Body of pancreas (tissue), 4 donors: ENCODE data around the gene DYNC1I1. TPM values are rescaled to one million over a fixed set of nuclear protein-coding genes. Genes with fewer than 3 reads are reported as not detected.

ENCODE experiments used
- ATAC-seq: fragments of 150-250 bp; one replicate; pipeline ENCODE4 v1.9.1; 2016
- DNase-seq, 4 donors: peaks; one replicate each; pipeline ENCODE4 v3.0.0-alpha.2; 2019
- H3K27ac ChIP-seq, 4 donors: fragments of 200-600 bp; sonication (generic); 1 replicate in 3 of 4; 2 replicates in 1 of 4; pipeline versions ENCODE4 v1.5.1 to v1.6.1; 2016 to 2019; ENCODE audit warnings: mild to moderate bottlenecking in 1 of 4, mixed read lengths in 1 of 4, moderate library complexity in 1 of 4
- H3K27me3 ChIP-seq, 2 donors: fragments of 200-600 bp; sonication (generic); one replicate each; pipeline ENCODE4 v1.6.0; 2016; ENCODE audit warnings: mild to moderate bottlenecking in 1 of 2
- H3K36me3 ChIP-seq, 2 donors: fragments of 200-600 bp; sonication (generic); replicated peaks in 1 of 2; 2 replicates each; pipeline ENCODE4 v1.5.1; 2016; ENCODE audit warnings: low read depth in 2 of 2; ENCODE audit not compliant: insufficient read depth in 1 of 2
- H3K4me1 ChIP-seq: fragments of 200-600 bp; sonication (generic); one replicate; pipeline ENCODE4 v1.6.0; 2016
- H3K4me3 ChIP-seq, 2 donors: fragments of 200-600 bp; sonication (generic); 1 replicate in 1 of 2; 2 replicates in 1 of 2; pipeline ENCODE4 v1.5.1; 2016 to 2019
- H3K9me3 ChIP-seq, 3 donors: fragments of 200-600 bp; sonication (generic); 1 replicate in 2 of 3; 2 replicates in 1 of 3; pipeline ENCODE4 v1.5.1; 2016
- POLR2A ChIP-seq, 3 donors: fragments of 450-650 bp; IDR thresholded peaks; one replicate each; pipeline ENCODE4 v1.6.1; 2016; ENCODE audit warnings: antibody characterized with exemption in 3 of 3, mild to moderate bottlenecking in 2 of 3
- WGBS, 2 donors: methylation state at CpG; one replicate each; pipeline ENCODE4 v1.1.5; 2017; 5-methylcytosine and 5-hydroxymethylcytosine counted together
- intact Hi-C: fragments of 100-400 bp; cut with DNase I; formaldehyde crosslinking; loops from one replicate; pipeline ENCODE4 v1.15.1; 2023
- total RNA-seq, 2 donors: library from RNA; depleted of rRNA; stranded (reverse); fragments of >200 nt; gene quantifications; one replicate each; pipeline ENCODE4 v1.1.0, GENCODE V29; 2016
- TF ChIP-seq, protein P1 (sequence below), 7 experiments: fragments of 450-650 bp in 4 of 7; fragments of 200-600 bp in 3 of 7; sonication (generic) in 3 of 7; IDR thresholded peaks; one replicate each; pipeline ENCODE4 v1.5.1; 2016 to 2019; ENCODE audit warnings: antibody characterized with exemption in 7 of 7

Gene DYNC1I1
- total RNA-seq, 2 donors from 2014 or later, result 1.3 to 4.2 TPM

DNA sequence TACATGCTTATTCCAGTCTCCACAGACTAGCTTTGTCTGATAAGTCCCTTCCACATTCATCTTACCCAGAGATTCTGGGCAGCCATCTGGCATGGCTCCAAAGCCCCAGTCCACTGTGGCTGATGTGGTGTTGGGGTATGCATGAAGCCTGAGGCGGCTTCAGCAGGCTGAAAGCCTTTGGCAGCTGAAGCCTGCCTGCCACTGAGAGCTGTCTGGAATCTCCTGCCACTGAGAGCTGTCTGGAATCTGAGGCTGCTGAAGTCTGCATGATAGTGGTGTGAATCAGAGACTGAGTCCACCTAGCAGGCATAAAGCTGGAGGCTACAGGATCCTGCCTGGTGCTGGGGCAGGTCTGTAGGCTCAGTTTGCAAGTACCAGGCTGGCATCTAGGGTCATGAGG lies 87.1 kb downstream of the DYNC1I1 start:
- no peak overlapping the region for H3K27ac ChIP-seq
- no peaks in the 10 kb centered on the region for H3K36me3 ChIP-seq
- DNase-seq (no peak), ATAC-seq (no peak)
- intact Hi-C loops, result no loop called here
- H3K27me3 ChIP-seq, result no peaks in the 10 kb centered on the region
- 69% methylated on average over 1 of the region's 1 CpG; no CpG with 5 or more reads in 1 of the 2 donors for WGBS, 2 donors
- no peaks in the 10 kb centered on the region for H3K9me3 ChIP-seq
- TF ChIP-seq, protein P1, sequence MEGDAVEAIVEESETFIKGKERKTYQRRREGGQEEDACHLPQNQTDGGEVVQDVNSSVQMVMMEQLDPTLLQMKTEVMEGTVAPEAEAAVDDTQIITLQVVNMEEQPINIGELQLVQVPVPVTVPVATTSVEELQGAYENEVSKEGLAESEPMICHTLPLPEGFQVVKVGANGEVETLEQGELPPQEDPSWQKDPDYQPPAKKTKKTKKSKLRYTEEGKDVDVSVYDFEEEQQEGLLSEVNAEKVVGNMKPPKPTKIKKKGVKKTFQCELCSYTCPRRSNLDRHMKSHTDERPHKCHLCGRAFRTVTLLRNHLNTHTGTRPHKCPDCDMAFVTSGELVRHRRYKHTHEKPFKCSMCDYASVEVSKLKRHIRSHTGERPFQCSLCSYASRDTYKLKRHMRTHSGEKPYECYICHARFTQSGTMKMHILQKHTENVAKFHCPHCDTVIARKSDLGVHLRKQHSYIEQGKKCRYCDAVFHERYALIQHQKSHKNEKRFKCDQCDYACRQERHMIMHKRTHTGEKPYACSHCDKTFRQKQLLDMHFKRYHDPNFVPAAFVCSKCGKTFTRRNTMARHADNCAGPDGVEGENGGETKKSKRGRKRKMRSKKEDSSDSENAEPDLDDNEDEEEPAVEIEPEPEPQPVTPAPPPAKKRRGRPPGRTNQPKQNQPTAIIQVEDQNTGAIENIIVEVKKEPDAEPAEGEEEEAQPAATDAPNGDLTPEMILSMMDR (IDR thresholded peaks at IDR 0.05), result no peak
- no peak for TF ChIP-seq POLR2A (IDR thresholded peaks at IDR 0.05)
- no peaks in the 10 kb centered on the region for H3K4me1 ChIP-seq
- no peak overlapping the region for H3K4me3 ChIP-seq

DNA sequence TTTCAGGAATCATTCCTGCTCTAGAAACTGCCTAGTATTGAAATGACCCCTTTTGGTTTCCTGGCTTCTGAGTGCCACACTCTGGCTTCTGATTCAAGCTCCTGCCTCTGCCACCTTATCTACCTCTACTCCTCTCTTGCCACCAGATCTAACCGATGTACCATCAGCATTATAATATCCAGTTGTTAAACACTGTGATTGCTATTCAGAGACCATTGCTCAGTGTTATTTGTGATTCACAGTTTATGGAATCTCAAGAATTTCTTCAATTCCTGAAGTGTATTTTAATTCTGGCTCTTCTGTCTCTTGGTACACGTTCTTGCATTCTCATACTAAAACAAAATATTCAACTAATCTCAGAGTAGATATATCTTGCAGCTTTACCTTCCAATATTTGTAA lies 88.7 kb downstream of the DYNC1I1 start:
- WGBS, 2 donors, result 68 to 69% methylated on average over 2 of the region's 2 CpGs
- intact Hi-C loops, result no loop called here
- ATAC-seq, result no peak

DNA sequence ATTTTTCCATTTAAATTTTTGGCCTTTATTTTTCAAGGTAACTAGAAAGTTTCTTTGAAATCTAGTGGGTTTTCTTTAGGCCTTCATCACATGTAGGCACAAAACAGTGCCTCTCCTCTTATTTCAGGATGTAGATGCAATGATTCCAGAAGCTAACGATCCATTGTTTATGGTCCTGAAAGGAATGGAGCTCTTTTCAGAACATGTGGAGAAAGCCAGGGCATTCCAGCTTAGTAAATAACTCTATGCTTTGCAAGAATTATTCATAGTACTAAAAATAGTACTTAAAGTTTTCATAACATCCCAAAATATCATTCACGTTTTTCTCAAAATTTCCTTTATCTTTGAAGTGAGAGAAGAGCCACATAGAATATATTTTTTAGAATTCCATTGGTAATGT lies 91.3 kb downstream of the DYNC1I1 start:
- intact Hi-C loops, result no loop called here

More for the DNA sequence above, 88.7 kb downstream of the DYNC1I1 start:
- DNase-seq, result no peak
- TF ChIP-seq, protein P1 (IDR thresholded peaks at IDR 0.05), result no peak
- no peak for TF ChIP-seq POLR2A (IDR thresholded peaks at IDR 0.05)
- Histone ChIP-seq H3K36me3 (no peaks in the 10 kb centered on the region), H3K9me3 (no peaks in the 10 kb centered on the region), H3K4me3 (no peak overlapping the region), H3K27ac (no peak overlapping the region), H3K4me1 (no peaks in the 10 kb centered on the region), H3K27me3 (no peaks in the 10 kb centered on the region)

DNA sequence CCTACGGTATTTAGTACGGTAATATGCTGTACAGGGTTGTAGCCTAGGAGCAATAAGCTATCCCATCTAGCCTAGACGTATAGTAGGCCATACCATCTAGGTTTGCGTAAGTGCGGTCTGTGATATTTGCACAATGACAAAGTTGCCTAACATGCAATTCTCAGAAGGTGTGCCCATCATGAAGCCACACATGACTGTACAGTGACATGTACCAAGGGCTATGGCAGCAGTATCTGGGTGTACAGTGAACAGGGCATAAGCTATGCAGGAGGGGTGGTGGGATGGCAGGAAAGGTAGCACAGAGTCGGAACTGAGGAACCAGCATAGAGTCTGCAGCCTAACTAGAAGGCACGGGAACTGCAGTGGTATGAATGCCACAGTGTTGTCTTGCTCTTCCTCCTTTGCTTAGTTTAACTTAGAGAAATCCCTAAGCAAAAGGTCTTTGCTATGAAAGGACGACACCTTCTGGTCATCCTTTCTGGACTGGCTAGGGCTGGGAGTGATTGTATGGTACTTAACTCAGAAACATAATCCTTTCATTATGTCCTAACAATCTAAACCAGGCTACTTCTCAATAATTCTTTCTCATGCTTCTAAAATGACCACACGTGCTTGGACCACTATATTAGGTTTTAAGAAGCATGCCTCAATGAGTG lies 93.5 kb downstream of the DYNC1I1 start:
- TF ChIP-seq, protein P1 (IDR thresholded peaks at IDR 0.05), result no peak
- TF ChIP-seq POLR2A (IDR thresholded peaks at IDR 0.05), result no peak
- H3K36me3 ChIP-seq, result no peaks in the 10 kb centered on the region
- no peaks in the 10 kb centered on the region for H3K4me1 ChIP-seq
- H3K4me3 ChIP-seq, result no peak overlapping the region
- ATAC-seq (no peak), DNase-seq (no peak)
- no peaks in the 10 kb centered on the region for H3K27me3 ChIP-seq
- no peaks in the 10 kb centered on the region for H3K9me3 ChIP-seq
- WGBS, 2 donors, result 73 to 76% methylated on average over 9 of the region's 9 CpGs
- H3K27ac ChIP-seq, result no peak overlapping the region
- intact Hi-C loops, result loop anchor here (5.0 kb wide), 1 partner anchor 144 kb away; no protein-coding TSS in a partner anchor

More for the DNA sequence above, 91.3 kb downstream of the DYNC1I1 start:
- TF ChIP-seq, protein P1 (IDR thresholded peaks at IDR 0.05), result no peak
- TF ChIP-seq POLR2A (IDR thresholded peaks at IDR 0.05), result no peak
- Histone ChIP-seq H3K9me3 (no peaks in the 10 kb centered on the region), H3K4me3 (no peak overlapping the region), H3K27ac (no peak overlapping the region), H3K27me3 (no peaks in the 10 kb centered on the region), H3K4me1 (no peaks in the 10 kb centered on the region), H3K36me3 (no peaks in the 10 kb centered on the region)
- DNase-seq, result no peak
- 52 to 59% methylated on average over 2 of the region's 2 CpGs for WGBS, 2 donors
- ATAC-seq, result no peak

DNA sequence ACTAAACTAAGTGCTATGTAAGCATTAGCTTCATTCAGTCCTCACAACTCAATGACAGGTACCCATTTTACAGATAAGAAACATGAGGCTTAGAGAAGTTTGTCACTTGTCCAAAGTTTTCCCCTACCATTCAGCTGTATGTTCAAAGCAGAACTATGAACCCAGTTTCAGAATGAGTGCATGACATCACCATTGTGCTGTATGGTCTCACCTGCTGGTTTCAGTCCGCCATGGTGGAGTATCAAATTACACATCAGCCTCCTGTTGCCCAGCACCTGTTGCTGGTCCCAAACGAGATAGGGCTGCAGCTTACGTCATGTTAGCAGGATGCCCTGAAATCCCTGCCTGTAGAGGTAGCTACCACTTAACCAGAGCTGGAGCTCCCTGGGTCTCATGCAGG lies 95.0 kb downstream of the DYNC1I1 start:
- Histone ChIP-seq H3K9me3 (no peaks in the 10 kb centered on the region), H3K36me3 (no peaks in the 10 kb centered on the region), H3K27ac (no peak overlapping the region), H3K4me1 (no peaks in the 10 kb centered on the region), H3K4me3 (no peak overlapping the region), H3K27me3 (no peaks in the 10 kb centered on the region)
- intact Hi-C loops, result loop anchor here (5.0 kb wide), 1 partner anchor 145 kb away; no protein-coding TSS in a partner anchor
- ATAC-seq (peak; percentile 30), DNase-seq (peak in 3 of 4 donors; percentile 10 to 54 (median 24))
- TF ChIP-seq, protein P1 (IDR thresholded peaks at IDR 0.05), result no peak
- no peak for TF ChIP-seq POLR2A (IDR thresholded peaks at IDR 0.05)
- WGBS, 2 donors, result 31 to 37% methylated on average over 2 to 3 of the region's 3 CpGs
